ENCODE results near the gene GRM4. TPM values are rescaled to one million over a fixed set of nuclear protein-coding genes. Genes with fewer than 3 reads are reported as not detected.

GRM4 gene
- total RNA-seq, 1 donor from 2014 or later: 1.2 TPM

DNA sequence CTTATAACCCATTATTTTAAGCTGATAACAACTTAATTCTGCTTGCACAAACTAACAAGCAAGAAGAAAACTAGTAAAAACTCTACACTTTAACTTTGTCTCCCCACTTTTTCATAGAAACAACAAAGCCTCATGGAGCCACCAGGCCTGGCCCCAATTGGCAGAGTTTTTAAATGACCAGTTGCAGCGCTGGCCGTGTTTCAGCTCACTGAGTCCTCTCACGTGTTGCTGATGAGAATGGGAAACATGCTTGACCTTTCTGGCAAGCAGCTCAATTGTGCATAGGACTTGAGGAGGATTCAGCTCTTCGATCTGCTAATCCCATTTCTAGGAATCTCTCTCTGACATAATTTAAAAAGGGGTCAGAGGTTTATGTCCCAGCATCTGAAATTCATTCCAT lies 24.5 kb upstream of the GRM4 start:
- Histone ChIP-seq H3K79me2 (ENCODE audit: low read depth) (no peaks in the 10 kb centered on the region), H3K27ac (no peak overlapping the region), H3K4me3 (no peak overlapping the region), H3K36me3 (no peaks in the 10 kb centered on the region), H2AFZ (replicated peaks) (no peak overlapping the region), H3K9ac (no peak overlapping the region), H4K20me1 (ENCODE audit: low read depth) (no peaks in the 10 kb centered on the region), H3K9me3 (ENCODE audit: low read depth) (no peaks in the 10 kb centered on the region), H3K27me3 (peaks cover 6% of the 10 kb centered on the region), H3K4me2 (no peak overlapping the region), H3F3A (ENCODE audit: low read depth) (peaks cover 3% of the 10 kb centered on the region), H3K4me1 (no peaks in the 10 kb centered on the region)
- no peak overlapping the region for H3K4me3 Mint-ChIP-seq
- DNase-seq (ENCODE audit: low spot score): no peak
- no peaks in the 10 kb centered on the region for H3K4me1 Mint-ChIP-seq
- H3K9me3 Mint-ChIP-seq: peaks cover 5% of the 10 kb centered on the region
- H3K27ac Mint-ChIP-seq: no peak overlapping the region
- H3K27me3 Mint-ChIP-seq (ENCODE audit: insufficient read depth, low read depth): peaks cover 3% of the 10 kb centered on the region
- H3K36me3 Mint-ChIP-seq: no peaks in the 10 kb centered on the region
- TF ChIP-seq, protein P1, sequence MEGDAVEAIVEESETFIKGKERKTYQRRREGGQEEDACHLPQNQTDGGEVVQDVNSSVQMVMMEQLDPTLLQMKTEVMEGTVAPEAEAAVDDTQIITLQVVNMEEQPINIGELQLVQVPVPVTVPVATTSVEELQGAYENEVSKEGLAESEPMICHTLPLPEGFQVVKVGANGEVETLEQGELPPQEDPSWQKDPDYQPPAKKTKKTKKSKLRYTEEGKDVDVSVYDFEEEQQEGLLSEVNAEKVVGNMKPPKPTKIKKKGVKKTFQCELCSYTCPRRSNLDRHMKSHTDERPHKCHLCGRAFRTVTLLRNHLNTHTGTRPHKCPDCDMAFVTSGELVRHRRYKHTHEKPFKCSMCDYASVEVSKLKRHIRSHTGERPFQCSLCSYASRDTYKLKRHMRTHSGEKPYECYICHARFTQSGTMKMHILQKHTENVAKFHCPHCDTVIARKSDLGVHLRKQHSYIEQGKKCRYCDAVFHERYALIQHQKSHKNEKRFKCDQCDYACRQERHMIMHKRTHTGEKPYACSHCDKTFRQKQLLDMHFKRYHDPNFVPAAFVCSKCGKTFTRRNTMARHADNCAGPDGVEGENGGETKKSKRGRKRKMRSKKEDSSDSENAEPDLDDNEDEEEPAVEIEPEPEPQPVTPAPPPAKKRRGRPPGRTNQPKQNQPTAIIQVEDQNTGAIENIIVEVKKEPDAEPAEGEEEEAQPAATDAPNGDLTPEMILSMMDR (IDR thresholded peaks at IDR 0.05): no peak
- TF ChIP-seq EZH2phosphoT487 (IDR thresholded peaks at IDR 0.05) (no peak), EZH2 (IDR thresholded peaks at IDR 0.05) (no peak)

DNA sequence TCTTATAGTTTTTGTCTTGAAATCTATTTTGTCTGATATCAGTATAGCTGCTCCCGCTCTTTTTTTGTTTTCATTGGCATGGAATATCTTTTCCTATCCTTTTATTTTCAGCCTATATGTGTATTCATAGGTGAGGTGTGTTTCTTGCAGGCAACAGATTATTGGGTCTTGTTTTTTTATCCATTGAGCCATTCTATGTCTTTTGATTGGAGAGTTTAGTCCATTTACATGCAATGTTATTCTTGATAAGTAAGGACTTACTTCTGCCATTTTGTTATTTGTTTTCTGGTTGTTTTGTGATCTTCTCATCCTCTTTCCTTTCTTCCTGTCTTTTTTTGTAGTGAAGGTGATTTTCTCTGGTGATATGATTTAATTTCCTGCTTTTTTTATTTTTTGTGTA lies 24.0 kb upstream of the GRM4 start:
- Histone ChIP-seq H3K36me3 (no peaks in the 10 kb centered on the region), H3K4me2 (no peak overlapping the region), H3K4me3 (no peak overlapping the region), H2AFZ (replicated peaks) (no peak overlapping the region), H4K20me1 (ENCODE audit: low read depth) (no peaks in the 10 kb centered on the region), H3K9me3 (ENCODE audit: low read depth) (no peaks in the 10 kb centered on the region), H3K27ac (no peak overlapping the region), H3K27me3 (peaks cover 8% of the 10 kb centered on the region), H3K9ac (no peak overlapping the region), H3K79me2 (ENCODE audit: low read depth) (no peaks in the 10 kb centered on the region), H3F3A (ENCODE audit: low read depth) (peaks cover 7% of the 10 kb centered on the region), H3K4me1 (no peaks in the 10 kb centered on the region)
- Mint-ChIP-seq H3K4me3 (no peak overlapping the region), H3K27ac (no peak overlapping the region), H3K4me1 (no peaks in the 10 kb centered on the region), H3K27me3 (ENCODE audit: insufficient read depth, low read depth) (peaks cover 3% of the 10 kb centered on the region), H3K36me3 (no peaks in the 10 kb centered on the region), H3K9me3 (peaks cover 5% of the 10 kb centered on the region)
- no peak for TF ChIP-seq EZH2phosphoT487 (IDR thresholded peaks at IDR 0.05)
- no peak for TF ChIP-seq EZH2 (IDR thresholded peaks at IDR 0.05)
- TF ChIP-seq, protein P1 (IDR thresholded peaks at IDR 0.05): no peak
- no peak for DNase-seq (ENCODE audit: low spot score)

DNA sequence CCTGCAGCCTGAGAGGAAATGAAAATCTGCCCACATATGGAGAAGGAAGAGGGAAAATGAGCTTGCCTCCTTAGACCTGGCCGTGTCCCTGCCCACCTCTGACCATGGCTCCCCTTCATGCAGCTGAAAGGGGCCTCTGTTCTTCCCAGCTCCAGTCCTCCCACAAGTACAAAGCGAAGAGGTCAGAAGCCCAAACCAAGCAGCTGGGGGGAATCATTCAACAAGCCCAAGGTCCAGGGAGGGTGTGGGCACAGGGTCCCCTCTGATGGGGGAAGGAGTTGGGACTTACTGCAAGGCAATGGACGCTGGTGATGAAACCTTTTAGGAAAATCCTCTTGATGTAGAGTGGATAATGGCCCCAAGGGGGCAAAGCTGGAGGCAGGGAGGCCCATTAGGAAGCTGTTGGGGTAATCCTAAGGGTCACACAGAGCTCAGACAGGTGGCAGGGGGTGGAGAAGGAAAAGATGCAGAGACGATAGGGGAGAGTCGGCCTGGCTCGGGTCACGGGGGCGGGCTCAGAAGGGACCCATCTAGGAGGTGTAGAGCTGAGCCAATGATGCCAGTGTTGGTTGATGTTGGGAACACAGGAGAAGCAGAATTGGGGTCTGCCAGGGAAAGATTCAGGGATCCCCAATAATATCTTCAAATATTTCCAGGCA lies 16.1 kb upstream of the GRM4 start:
- TF ChIP-seq, protein P1 (IDR thresholded peaks at IDR 0.05): no peak
- TF ChIP-seq EZH2 (IDR thresholded peaks at IDR 0.05) (no peak), EZH2phosphoT487 (IDR thresholded peaks at IDR 0.05) (no peak)
- no peak overlapping the region for H3K27ac ChIP-seq
- H3K4me2 ChIP-seq: no peak overlapping the region
- H3K4me1 ChIP-seq: no peaks in the 10 kb centered on the region
- peaks cover 8% of the 10 kb centered on the region for H3K27me3 ChIP-seq
- H4K20me1 ChIP-seq (ENCODE audit: low read depth): no peaks in the 10 kb centered on the region
- no peaks in the 10 kb centered on the region for H3K36me3 ChIP-seq
- Mint-ChIP-seq H3K4me3 (no peak overlapping the region), H3K4me1 (no peaks in the 10 kb centered on the region), H3K27ac (no peak overlapping the region), H3K9me3 (peaks cover 15% of the 10 kb centered on the region), H3K36me3 (no peaks in the 10 kb centered on the region), H3K27me3 (ENCODE audit: insufficient read depth, low read depth) (peaks cover 7% of the 10 kb centered on the region)
- H3F3A ChIP-seq (ENCODE audit: low read depth): peaks cover 7% of the 10 kb centered on the region
- no peak overlapping the region for H3K9ac ChIP-seq
- peaks cover 4% of the 10 kb centered on the region for H3K9me3 ChIP-seq (ENCODE audit: low read depth)
- H3K79me2 ChIP-seq (ENCODE audit: low read depth): no peaks in the 10 kb centered on the region
- DNase-seq (ENCODE audit: low spot score): no peak
- H3K4me3 ChIP-seq: no peak overlapping the region
- no peak overlapping the region for H2AFZ ChIP-seq (replicated peaks)
